OCI-LY3 (cell line): ENCODE results near the gene RAB37.
A peak's percentile ranks its signal among the peaks of the same experiment; 100 is the strongest.

ENCODE experiments used
- H2AFZ ChIP-seq: fragments of 200-600, 300-600 bp; shearing (Covaris generic); 2 replicates; pipeline ENCODE4 v1.6.0; 2014; ENCODE audit warnings: antibody characterized with exemption, low read depth, low read length
- H3K27ac ChIP-seq: fragments of 200-600, 300-600 bp; sonication (generic); 2 replicates; pipeline ENCODE4 v1.5.1; 2014; ENCODE audit warnings: mild to moderate bottlenecking, low read length, moderate library complexity, mixed read lengths
- H3K27me3 ChIP-seq: fragments of 200-600, 300-600 bp; sonication (generic); 2 replicates; pipeline ENCODE4 v1.6.1; 2014; ENCODE audit warnings: low read depth, low read length, mixed read lengths
- H3K36me3 ChIP-seq: fragments of 200-600, 300-600 bp; sonication (generic); replicated peaks from 2 replicates; pipeline ENCODE3; 2014; ENCODE audit warnings: low read depth, low read length, mixed read lengths
- H3K4me1 ChIP-seq: fragments of 300-600, 200-600 bp; sonication (generic); 2 replicates; pipeline ENCODE4 v1.6.1; 2014; ENCODE audit warnings: low read length, mixed read lengths
- H3K4me2 ChIP-seq: fragments of 200-600, 300-600 bp; sonication (generic); 2 replicates; pipeline ENCODE4 v1.6.1; 2014; ENCODE audit warnings: low read length, mixed read lengths
- H3K4me3 ChIP-seq: fragments of 300-600, 200-600 bp; sonication (generic); 2 replicates; pipeline ENCODE4 v1.5.1; 2014; ENCODE audit warnings: antibody characterized with exemption, mild to moderate bottlenecking, low read length, moderate library complexity
- H3K79me2 ChIP-seq: fragments of 300-600, 200-600 bp; shearing (Covaris generic); 2 replicates; pipeline ENCODE4 v1.6.1; 2014; ENCODE audit warnings: mild to moderate bottlenecking, low read length, mixed read lengths
- H3K9ac ChIP-seq: fragments of 300-600, 200-600 bp; shearing (Covaris generic); 2 replicates; pipeline ENCODE4 v1.6.0; 2014; ENCODE audit warnings: mild to moderate bottlenecking, low read length, moderate library complexity
- H3K9me3 ChIP-seq: fragments of 200-600, 300-600 bp; shearing (Covaris generic); 2 replicates; pipeline ENCODE4 v1.6.1; 2014; ENCODE audit warnings: low read length, mixed read lengths; ENCODE audit not compliant: insufficient read depth
- H4K20me1 ChIP-seq: fragments of 200-600, 300-600 bp; sonication (generic); 2 replicates; pipeline ENCODE4 v1.6.1; 2016; ENCODE audit warnings: low read length, mixed read lengths; ENCODE audit not compliant: insufficient read depth
- EZH2phosphoT487 ChIP-seq: fragments of 200-600 bp; shearing (Covaris generic); IDR thresholded peaks from 2 replicates; pipeline ENCODE4 v1.6.1; 2018; ENCODE audit warnings: antibody characterized with exemption, mixed run types, low read depth
- TF ChIP-seq, protein P1 (sequence below): fragments of 200-600, 300-600 bp; sonication (generic); IDR thresholded peaks from 2 replicates; pipeline ENCODE4 v1.5.1; 2014; ENCODE audit warnings: antibody characterized with exemption, low read length, low read depth

The RAB37 gene

GRCh38 chr17:74694081-74694480, 43.0 kb upstream of the RAB37 start:
- no peak overlapping the region for H3K4me3 ChIP-seq
- peaks cover 29% of the 10 kb centered on the region for H3K27me3 ChIP-seq
- no peaks in the 10 kb centered on the region for H3K79me2 ChIP-seq
- H3K4me2 ChIP-seq: no peak overlapping the region
- H3K36me3 ChIP-seq: no peaks in the 10 kb centered on the region
- H3K4me1 ChIP-seq: peaks cover 25% of the 10 kb centered on the region
- H4K20me1 ChIP-seq: no peaks in the 10 kb centered on the region
- TF ChIP-seq EZH2phosphoT487: no peak
- TF ChIP-seq, protein P1, sequence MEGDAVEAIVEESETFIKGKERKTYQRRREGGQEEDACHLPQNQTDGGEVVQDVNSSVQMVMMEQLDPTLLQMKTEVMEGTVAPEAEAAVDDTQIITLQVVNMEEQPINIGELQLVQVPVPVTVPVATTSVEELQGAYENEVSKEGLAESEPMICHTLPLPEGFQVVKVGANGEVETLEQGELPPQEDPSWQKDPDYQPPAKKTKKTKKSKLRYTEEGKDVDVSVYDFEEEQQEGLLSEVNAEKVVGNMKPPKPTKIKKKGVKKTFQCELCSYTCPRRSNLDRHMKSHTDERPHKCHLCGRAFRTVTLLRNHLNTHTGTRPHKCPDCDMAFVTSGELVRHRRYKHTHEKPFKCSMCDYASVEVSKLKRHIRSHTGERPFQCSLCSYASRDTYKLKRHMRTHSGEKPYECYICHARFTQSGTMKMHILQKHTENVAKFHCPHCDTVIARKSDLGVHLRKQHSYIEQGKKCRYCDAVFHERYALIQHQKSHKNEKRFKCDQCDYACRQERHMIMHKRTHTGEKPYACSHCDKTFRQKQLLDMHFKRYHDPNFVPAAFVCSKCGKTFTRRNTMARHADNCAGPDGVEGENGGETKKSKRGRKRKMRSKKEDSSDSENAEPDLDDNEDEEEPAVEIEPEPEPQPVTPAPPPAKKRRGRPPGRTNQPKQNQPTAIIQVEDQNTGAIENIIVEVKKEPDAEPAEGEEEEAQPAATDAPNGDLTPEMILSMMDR: no peak
- H3K27ac ChIP-seq: no peak overlapping the region
- no peak overlapping the region for H2AFZ ChIP-seq
- H3K9me3 ChIP-seq: no peaks in the 10 kb centered on the region
- H3K9ac ChIP-seq: no peak overlapping the region

DNA sequence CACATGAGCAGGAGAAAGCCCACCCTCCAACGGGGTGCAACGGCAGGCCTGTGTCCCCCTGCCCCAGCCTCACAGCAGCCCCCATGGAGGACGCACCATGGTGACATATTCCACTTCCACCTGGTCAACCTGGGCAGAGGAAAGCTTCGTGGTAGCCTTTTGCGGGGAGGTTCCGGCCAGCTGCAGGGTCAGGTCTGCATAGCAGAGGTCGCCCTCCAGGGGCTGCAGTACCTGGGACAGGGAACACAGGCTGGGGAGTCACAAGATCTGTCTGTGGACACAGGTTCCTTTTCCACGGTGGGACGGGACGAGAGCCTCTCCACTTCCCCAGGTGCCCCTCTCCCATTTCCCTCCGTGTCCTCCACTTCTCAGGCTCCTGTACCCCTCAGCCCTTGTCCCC, 41.4 kb upstream of the RAB37 start:
- Histone ChIP-seq H3K9ac (no peak overlapping the region), H3K27me3 (peaks cover 24% of the 10 kb centered on the region), H2AFZ (no peak overlapping the region), H3K36me3 (no peaks in the 10 kb centered on the region), H3K27ac (no peak overlapping the region), H3K4me1 (peaks cover 16% of the 10 kb centered on the region), H3K4me2 (no peak overlapping the region), H3K79me2 (no peaks in the 10 kb centered on the region), H4K20me1 (no peaks in the 10 kb centered on the region), H3K4me3 (no peak overlapping the region), H3K9me3 (no peaks in the 10 kb centered on the region)
- TF ChIP-seq, protein P1: no peak
- no peak for TF ChIP-seq EZH2phosphoT487

DNA sequence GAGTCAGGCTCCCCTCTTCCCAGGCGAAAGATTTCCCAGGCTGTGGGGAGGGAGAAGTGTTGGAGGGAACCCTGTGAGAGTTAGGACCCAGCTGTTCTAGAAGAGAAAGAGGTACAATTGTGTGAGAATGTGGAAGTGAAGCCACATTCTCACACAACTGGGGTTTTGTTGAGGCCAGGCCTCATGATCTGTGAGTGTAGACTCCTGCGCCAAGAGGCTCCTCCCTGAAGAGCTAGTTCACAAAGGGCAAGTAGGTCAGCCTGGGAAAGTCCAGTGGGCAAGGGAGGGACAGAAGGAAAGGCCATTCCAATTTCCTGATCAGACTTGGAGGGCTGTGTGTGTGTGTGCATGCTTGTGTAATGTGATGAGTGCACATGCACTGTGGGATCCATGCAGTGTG, 39.5 kb upstream of the RAB37 start:
- peaks cover 28% of the 10 kb centered on the region for H3K27me3 ChIP-seq
- H3K4me1 ChIP-seq: peaks cover 15% of the 10 kb centered on the region
- H3K36me3 ChIP-seq: no peaks in the 10 kb centered on the region
- H2AFZ ChIP-seq: no peak overlapping the region
- H3K9me3 ChIP-seq: no peaks in the 10 kb centered on the region
- no peak overlapping the region for H3K9ac ChIP-seq
- no peak overlapping the region for H3K27ac ChIP-seq
- H3K4me2 ChIP-seq: peak overlapping the region; percentile 3; the same call in 1 of the 2 replicates
- H4K20me1 ChIP-seq: no peaks in the 10 kb centered on the region
- TF ChIP-seq, protein P1: no peak
- no peak for TF ChIP-seq EZH2phosphoT487
- H3K4me3 ChIP-seq: no peak overlapping the region
- H3K79me2 ChIP-seq: no peaks in the 10 kb centered on the region

- H3K9me3 ChIP-seq: no peaks in the 10 kb centered on the region
- no peak overlapping the region for H3K4me2 ChIP-seq
- TF ChIP-seq, protein P1: no peak
- no peak for TF ChIP-seq EZH2phosphoT487
- H3K9ac ChIP-seq: no peak overlapping the region
- H3K27me3 ChIP-seq: peaks cover 28% of the 10 kb centered on the region
- no peak overlapping the region for H3K27ac ChIP-seq
- H3K4me1 ChIP-seq: peaks cover 15% of the 10 kb centered on the region
- no peak overlapping the region for H2AFZ ChIP-seq
- no peaks in the 10 kb centered on the region for H4K20me1 ChIP-seq
- H3K36me3 ChIP-seq: no peaks in the 10 kb centered on the region
- no peak overlapping the region for H3K4me3 ChIP-seq
- no peaks in the 10 kb centered on the region for H3K79me2 ChIP-seq
These were observed 39.0 kb upstream of the RAB37 start for GRCh38 chr17:74698069-74698468.
